Measurements from ENCODE around the gene FAM72D.
"Not testable (repeated sequence)": the region's sequence is repeated elsewhere in the genome, so short reads cannot be mapped to it uniquely, and the experiment has no call there.

The FAM72D gene

GRCh38 chr1:145146308-145146707 is 50.5 kb downstream of the FAM72D start:
- DNase-seq (ENCODE audit: low read depth in 2 of 2), result not testable (repeated sequence)

GRCh38 chr1:145147172-145147571 is 51.4 kb downstream of the FAM72D start:
- not testable (repeated sequence) for DNase-seq (ENCODE audit: low read depth in 2 of 2)

- not testable (repeated sequence) for DNase-seq (ENCODE audit: low read depth in 2 of 2)
These were observed 59.6 kb downstream of the FAM72D start for GRCh38 chr1:145155421-145155820.

- DNase-seq (ENCODE audit: low read depth in 2 of 2), result not testable (repeated sequence)
These were observed 60.1 kb downstream of the FAM72D start for GRCh38 chr1:145155873-145156272.

- DNase-seq (ENCODE audit: low read depth in 2 of 2), result not testable (repeated sequence)
These were observed 61.3 kb downstream of the FAM72D start for GRCh38 chr1:145156891-145157610.

GRCh38 chr1:145157715-145158114 is 61.9 kb downstream of the FAM72D start:
- not testable (repeated sequence) for DNase-seq (ENCODE audit: low read depth in 2 of 2)

GRCh38 chr1:145161046-145161752 is 65.4 kb downstream of the FAM72D start:
- DNase-seq (ENCODE audit: low read depth in 2 of 2), result not testable (repeated sequence)

Data from stimulated activated CD8-positive, alpha-beta memory T cell treated with anti-CD3 and anti-CD28 coated beads, Interleukin-7, amount 100 ng/mL, for 4 hours (primary cell).